ENCODE measurements around the gene ADD2. TPM values are rescaled to one million over a fixed set of nuclear protein-coding genes. Genes with fewer than 3 reads are reported as not detected.

ADD2 gene
- total RNA-seq, 4 donors from 2014 or later = 1.9 to 6.5 (median 3.1) TPM

GRCh38 chr2:70738159-70738558 lies 29.8 kb downstream of the ADD2 start:
- no peaks in the 10 kb centered on the region for H3K4me1 ChIP-seq
- H3K27me3 ChIP-seq = no peaks in the 10 kb centered on the region
- TF ChIP-seq POLR2A (IDR thresholded peaks at IDR 0.05) = no peak
- TF ChIP-seq CTCF (IDR thresholded peaks at IDR 0.05) = no peak
- intact Hi-C loops (cut with DNase I) = no loop called here
- H3K36me3 ChIP-seq = no peaks in the 10 kb centered on the region
- H3K9me3 ChIP-seq = no peaks in the 10 kb centered on the region
- 81 to 88% methylated on average over 2 of the region's 2 CpGs for WGBS, 2 donors
- no peak overlapping the region for H3K4me3 ChIP-seq (replicated peaks in 1 of 3)
- H3K27ac ChIP-seq = no peak overlapping the region
- DNase-seq = no peak

- no peak for DNase-seq
- WGBS, 2 donors = 65 to 70% methylated on average over 2 of the region's 2 CpGs
- TF ChIP-seq POLR2A (IDR thresholded peaks at IDR 0.05) = no peak
- no peak for TF ChIP-seq CTCF (IDR thresholded peaks at IDR 0.05)
These were observed 32.9 kb downstream of the ADD2 start for GRCh38 chr2:70735071-70735470.

GRCh38 chr2:70733646-70734180 lies 34.3 kb downstream of the ADD2 start:
- no peak for TF ChIP-seq CTCF (IDR thresholded peaks at IDR 0.05)
- no peak for TF ChIP-seq POLR2A (IDR thresholded peaks at IDR 0.05)
- 53 to 58% methylated on average over 7 of the region's 7 CpGs for WGBS, 2 donors
- no peaks in the 10 kb centered on the region for H3K9me3 ChIP-seq
- no peaks in the 10 kb centered on the region for H3K27me3 ChIP-seq
- no peak overlapping the region for H3K4me3 ChIP-seq (replicated peaks in 1 of 3)
- H3K27ac ChIP-seq = no peak overlapping the region
- no peaks in the 10 kb centered on the region for H3K4me1 ChIP-seq
- intact Hi-C loops (cut with DNase I) = no loop called here
- no peaks in the 10 kb centered on the region for H3K36me3 ChIP-seq
- no peak for DNase-seq

More at GRCh38 chr2:70735071-70735470, 32.9 kb downstream of the ADD2 start:
- intact Hi-C loops (cut with DNase I) = no loop called here
- no peaks in the 10 kb centered on the region for H3K27me3 ChIP-seq
- H3K4me1 ChIP-seq = no peaks in the 10 kb centered on the region
- no peaks in the 10 kb centered on the region for H3K9me3 ChIP-seq
- H3K4me3 ChIP-seq (replicated peaks in 1 of 3) = no peak overlapping the region
- H3K27ac ChIP-seq = no peak overlapping the region
- no peaks in the 10 kb centered on the region for H3K36me3 ChIP-seq

GRCh38 chr2:70732766-70733645 lies 35.0 kb downstream of the ADD2 start:
- 73 to 78% methylated on average over 6 of the region's 6 CpGs for WGBS, 2 donors
- no peak for DNase-seq
- no peaks in the 10 kb centered on the region for H3K9me3 ChIP-seq
- H3K36me3 ChIP-seq = no peaks in the 10 kb centered on the region
- H3K4me3 ChIP-seq (replicated peaks in 1 of 3) = no peak overlapping the region
- H3K27me3 ChIP-seq = no peaks in the 10 kb centered on the region
- TF ChIP-seq CTCF (IDR thresholded peaks at IDR 0.05) (no peak), POLR2A (IDR thresholded peaks at IDR 0.05) (no peak)
- intact Hi-C loops (cut with DNase I) = no loop called here
- no peak overlapping the region for H3K27ac ChIP-seq
- no peaks in the 10 kb centered on the region for H3K4me1 ChIP-seq

GRCh38 chr2:70730730-70731129 lies 37.3 kb downstream of the ADD2 start:
- WGBS, 2 donors = 91 to 98% methylated on average over 2 of the region's 2 CpGs
- Histone ChIP-seq H3K9me3 (no peaks in the 10 kb centered on the region), H3K4me3 (replicated peaks in 1 of 3) (no peak overlapping the region), H3K4me1 (no peaks in the 10 kb centered on the region), H3K27ac (no peak overlapping the region), H3K36me3 (no peaks in the 10 kb centered on the region), H3K27me3 (no peaks in the 10 kb centered on the region)
- intact Hi-C loops (cut with DNase I) = no loop called here
- DNase-seq = no peak
- TF ChIP-seq CTCF (IDR thresholded peaks at IDR 0.05) = no peak
- TF ChIP-seq POLR2A (IDR thresholded peaks at IDR 0.05) = no peak

All from thyroid gland (tissue), 4 donors.